GM18520 (cell line): ENCODE measurements around the gene PELI2.
A peak's percentile ranks its signal among the peaks of the same experiment; 100 is the strongest.

ENCODE experiments used
- ATAC-seq: cut with Tn5 transposase; IDR thresholded peaks from one replicate; pipeline ENCODE4 v1.9.1; 2021; ENCODE audit not compliant: unreplicated experiment

PELI2 gene

DNA sequence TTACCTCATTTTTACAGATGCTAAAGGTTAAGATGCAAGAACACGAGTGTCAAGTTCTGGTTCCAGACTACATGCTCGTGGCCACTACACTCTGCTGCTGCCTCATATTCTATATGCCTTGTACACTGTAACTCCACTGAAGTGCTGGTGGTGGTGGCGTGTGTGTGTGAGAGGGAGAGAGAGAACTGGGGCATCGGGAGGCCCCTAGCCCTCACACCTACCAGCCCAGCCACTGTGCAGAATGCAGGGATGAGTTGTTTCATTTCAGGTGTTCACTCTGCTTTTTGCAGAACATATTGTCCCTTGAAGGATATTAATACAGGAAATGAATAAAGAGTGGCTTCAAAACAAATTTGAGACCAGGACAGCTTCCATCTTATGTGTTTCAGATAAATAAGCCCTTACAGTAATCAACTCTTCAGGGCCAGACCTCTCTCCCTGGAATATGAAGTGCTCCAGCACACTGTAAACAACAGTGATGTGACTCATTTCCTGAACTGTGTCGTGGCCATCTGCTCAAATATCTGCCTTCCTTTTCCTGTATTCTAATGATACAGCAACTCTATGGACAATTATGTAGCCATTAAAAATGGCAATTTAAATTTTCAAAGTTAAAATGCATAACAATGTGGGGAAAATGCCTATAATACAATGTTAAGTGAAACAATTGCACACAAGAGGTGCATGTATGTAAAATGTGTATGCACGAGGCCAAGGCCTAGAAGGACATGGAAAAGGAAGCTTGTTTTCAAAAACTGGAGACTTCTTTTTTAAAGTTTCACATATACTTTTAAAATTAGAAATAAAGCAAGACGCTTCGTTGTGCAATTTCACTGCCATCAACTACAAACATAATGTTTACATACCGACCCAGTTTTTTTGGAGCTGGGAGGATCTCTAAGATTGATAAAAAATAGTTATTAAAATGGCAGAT is 215.4 kb downstream of the PELI2 start:
- ATAC-seq = no peak

DNA sequence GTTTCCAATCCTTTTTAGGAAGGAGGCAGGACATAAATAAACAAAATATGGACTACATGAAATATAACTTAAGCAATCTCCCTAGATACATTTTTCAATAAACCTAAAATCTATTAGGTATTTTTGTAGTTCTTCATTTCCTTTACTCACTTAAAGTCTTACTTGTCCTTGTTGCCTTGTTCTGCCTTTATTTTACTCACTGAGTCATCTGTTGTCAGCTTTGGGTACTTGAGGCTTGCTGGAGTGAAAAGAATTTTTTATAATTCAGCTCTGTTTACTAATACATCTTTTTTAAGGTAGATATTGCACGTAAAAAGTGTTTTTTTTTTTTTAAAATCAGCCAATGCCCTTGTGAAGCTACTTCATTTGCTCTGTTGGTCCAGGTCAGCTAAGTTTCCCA is 216.2 kb downstream of the PELI2 start:
- no peak for ATAC-seq

DNA sequence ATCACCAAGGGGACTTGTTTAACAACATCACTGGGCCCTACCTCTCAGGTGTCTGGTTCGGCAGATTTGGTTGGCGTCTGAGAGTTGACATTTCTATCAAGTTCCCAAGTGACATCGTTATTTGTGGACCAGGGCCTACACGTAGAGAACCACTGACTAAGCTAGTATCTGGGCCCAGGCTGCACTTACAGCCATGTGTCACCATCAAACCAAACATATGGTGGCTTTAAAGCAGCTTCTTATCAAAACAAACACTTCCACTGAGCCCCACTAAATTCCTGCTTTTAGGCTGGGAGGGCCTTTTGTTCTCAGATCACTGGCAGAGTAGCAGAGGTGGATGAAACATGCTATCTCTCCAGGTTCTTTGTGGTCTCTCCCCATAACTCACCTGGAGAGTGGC is 220.5 kb downstream of the PELI2 start:
- ATAC-seq = no peak

DNA sequence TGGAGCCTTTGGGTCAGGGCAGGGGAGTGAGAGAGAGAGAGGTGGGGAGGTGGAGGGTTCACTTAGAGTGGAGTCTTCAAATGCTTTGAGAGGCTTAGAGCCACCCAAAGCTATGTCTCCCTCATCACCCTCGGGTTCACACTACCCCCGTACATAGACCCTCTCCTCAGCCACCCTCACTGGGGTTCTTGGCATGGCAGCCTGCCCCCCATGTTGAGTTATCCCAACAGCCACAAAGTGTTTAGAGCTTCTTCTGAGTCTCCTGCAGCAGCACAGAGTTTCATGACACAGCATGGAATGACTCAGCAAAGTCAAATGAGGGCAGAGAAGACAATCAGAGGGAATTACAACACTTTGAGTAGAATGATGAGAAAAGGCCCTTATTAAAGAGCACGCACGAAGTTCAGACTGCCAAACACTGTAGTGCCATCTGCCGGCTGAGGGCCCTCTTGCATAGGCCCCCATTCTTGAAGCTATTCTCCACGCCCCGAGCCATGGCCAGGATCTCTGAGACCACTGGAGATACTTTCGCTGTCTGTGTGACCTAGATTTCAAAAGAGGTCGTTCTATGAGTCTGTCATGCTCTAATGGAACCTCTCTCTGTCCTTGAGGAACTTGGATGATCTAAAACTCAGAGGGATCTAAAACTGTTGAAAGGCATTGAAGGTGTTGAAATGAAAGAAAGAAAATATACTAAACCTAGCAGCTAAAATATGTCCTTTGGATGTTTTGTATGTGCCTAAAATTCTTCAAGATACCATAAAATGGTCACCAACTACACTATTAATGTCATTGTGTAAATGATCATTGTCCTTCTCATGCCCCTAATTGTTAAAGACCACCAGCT is 221.9 kb downstream of the PELI2 start:
- peak; percentile 74 for ATAC-seq

DNA sequence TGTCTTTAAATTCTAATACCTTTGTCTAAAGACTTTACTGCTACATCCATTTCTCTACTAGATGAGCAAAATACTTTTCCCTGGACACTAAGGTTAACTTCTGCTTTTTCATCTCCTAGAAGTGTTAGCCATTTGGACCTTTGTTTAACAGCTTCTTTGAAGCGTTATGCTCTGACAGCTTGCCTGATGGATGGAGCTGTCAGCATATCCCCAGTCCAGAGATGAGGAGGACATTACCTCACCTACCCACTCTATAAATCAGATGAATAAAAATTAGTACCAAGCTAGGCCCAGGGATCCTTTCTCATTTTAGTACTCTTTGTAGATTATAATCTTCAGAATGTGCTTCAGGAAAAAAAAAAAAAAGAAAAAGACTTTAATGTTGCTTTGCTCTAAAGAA is 222.7 kb downstream of the PELI2 start:
- ATAC-seq = no peak

DNA sequence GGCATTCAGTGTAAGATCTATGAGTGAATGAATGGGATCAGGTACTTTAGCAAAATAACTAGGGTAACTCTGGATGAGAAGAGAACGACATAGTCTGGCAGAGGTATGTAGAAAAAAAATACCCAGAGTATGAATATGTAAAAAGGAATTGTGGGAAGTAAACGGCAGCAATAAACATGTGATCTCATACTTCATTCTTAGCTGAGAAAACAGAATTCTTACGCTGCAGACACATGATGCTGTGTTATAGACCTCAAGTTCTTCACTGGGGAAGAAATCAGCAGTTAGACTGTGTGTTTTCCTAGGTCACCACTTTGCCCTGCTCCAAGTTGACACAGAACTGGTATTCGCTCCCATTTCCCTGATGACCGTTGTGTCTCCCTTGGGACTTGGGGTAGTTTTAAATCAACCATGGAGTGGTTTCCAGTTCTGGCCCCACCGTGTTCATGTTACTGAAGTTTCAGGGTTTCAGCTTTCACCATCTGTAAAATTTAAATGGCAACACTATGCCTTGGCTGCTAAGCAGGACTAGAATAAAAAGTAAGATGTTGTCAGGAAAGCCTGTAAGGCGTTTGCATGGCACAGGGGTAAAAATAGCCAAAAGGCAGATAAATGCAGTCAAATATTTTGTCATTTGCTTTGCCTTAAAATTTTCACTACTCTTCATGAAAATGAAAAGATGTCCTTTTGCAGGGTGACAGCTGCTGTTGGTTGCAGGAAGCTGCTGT is 223.7 kb downstream of the PELI2 start:
- no peak for ATAC-seq

DNA sequence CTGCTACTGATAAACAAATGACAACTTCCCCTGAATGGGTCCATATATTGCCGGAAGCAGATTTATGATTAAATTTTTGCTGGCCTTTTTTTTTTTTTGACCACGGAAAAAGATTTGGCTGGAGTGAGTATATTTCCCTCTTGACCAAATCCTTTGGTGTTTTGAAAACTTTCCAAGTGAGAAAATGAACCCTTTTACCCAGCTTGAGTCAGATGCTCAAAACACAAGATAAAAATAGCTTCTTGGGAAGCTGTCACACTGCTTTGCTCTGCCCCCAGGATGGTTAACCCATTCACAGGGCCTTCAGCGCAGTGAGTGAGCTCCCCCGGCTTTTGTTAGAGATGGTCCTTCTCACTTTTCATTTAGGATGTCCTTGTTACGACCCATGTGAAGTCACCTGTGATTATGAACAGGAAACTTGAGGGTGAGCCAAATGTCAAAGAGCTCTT is 224.3 kb downstream of the PELI2 start:
- no peak for ATAC-seq

DNA sequence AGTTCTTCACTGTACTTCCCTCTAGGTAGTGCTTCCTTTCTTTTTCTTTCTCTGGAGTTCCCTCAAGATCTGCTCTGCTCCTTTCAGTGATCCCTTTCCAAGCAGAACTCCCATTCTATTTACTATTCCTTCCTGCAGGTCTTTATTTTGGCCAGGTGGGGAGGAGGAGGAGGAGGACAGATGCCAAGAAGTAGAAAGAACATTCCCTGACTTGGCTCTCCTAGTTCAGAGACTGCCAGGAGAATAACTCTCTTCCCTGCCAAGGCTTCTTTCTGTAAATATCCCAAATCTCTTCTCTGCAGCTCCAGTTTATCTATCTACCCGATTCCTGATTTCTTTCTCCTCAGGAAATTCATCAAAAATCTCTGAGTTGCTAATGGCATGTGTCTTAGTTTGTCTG is 231.7 kb downstream of the PELI2 start:
- no peak for ATAC-seq
